ENCODE measurements around the gene DLGAP1.

Gene DLGAP1

DNA sequence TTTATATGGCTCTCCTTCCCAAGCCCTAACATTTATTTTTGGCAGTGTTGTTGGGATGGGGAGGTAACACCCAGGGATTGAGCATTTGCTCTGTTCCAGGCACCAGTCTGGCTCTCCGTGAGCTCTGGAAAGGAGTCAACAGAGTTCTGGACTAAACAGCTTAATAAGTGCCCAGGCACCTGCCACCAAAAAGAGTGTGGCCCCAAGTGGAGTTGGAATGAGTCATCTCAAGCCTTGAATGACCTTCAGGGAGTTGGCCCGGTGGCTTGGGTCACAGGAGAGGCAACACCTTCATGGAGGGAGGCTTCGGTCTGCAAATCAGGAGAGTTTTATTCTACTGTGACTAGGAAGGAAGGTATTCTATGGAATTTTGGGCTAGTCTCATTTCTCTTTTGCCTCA lies 203.2 kb downstream of the DLGAP1 start:
- DNase-seq (ENCODE audit: low read depth): no peak
- no peak overlapping the region for H3K4me3 ChIP-seq (ENCODE audit: low read depth, low read length)

DNA sequence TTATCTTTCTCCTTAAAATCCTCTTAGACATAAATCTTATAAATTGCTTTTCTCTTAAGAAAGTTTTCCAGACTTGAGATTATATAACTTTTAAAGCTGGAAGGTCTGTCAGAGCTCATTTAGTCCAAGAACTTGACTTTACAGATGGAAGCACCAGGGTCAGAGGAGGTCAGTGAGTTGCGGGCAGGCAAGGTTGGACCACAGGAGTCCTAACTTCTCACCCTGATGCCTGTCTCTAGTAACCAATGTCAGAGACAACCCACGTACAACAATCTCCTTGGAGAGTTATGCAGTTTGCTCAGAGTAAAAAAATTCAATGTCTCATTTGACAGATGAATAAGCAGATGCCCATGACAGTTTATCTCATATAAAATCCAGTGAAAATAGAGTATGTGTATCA lies 203.9 kb downstream of the DLGAP1 start:
- no peak overlapping the region for H3K4me3 ChIP-seq (ENCODE audit: low read depth, low read length)
- DNase-seq (ENCODE audit: low read depth): no peak

DNA sequence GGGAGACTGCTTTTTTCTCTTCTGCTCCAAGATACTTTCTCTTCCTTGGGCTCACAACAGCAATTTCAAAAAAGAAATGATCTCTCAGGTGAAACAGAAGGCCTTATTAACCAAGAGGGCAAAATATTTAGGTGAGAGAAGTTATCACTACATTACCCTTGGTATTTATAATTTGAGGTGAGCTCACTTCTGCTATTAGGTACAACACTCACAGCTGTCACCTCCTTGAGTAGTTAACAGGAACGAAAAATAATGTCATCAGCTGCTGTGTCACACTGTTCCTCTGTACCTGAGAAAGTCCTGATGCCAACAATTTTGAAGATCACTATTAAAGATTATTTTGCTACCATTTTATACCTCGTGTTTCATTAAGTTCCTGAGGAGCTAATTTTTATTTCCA lies 205.0 kb downstream of the DLGAP1 start:
- H3K4me3 ChIP-seq (ENCODE audit: low read depth, low read length): no peak overlapping the region
- no peak for DNase-seq (ENCODE audit: low read depth)

DNA sequence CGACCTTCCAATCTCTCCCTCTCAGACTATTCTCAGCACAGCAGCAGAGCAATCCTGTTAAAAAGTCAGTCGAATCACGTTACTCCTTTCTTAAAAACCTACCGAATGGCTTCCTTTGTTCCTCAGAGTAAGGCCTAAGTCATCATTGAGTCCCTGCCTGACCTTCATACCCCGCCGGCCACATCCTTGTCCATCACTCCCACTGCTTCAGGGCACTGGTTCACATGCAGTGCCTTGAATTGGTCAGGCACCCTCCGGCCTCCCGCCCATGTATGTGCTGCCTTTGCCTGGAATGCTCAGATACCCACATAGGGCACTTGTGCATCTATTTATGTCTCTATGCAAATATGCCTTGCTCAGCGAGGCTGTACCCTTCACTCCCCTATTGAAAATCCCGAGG lies 206.4 kb downstream of the DLGAP1 start:
- no peak overlapping the region for H3K4me3 ChIP-seq (ENCODE audit: low read depth, low read length)
- no peak for DNase-seq (ENCODE audit: low read depth)

DNA sequence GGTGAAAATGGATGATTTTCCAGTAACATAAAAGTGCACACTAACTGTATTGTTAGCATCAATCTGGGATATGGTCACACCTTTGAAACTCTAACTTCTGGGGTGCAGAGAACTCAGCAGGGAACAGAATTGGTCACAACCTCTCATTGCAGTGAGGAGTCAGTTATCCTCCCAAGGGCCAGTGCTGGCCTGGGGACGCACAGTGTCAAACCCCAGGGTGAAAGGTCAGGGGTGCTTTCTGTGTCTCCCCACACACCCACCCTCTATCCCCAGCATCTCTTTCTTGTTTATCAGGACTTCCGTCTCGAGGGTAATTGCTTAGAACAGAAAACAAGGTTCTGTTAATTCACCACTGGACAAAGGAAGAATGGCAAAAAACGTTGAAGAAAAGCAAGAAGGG lies 208.7 kb downstream of the DLGAP1 start:
- DNase-seq (ENCODE audit: low read depth): no peak
- H3K4me3 ChIP-seq (ENCODE audit: low read depth, low read length): no peak overlapping the region

DNA sequence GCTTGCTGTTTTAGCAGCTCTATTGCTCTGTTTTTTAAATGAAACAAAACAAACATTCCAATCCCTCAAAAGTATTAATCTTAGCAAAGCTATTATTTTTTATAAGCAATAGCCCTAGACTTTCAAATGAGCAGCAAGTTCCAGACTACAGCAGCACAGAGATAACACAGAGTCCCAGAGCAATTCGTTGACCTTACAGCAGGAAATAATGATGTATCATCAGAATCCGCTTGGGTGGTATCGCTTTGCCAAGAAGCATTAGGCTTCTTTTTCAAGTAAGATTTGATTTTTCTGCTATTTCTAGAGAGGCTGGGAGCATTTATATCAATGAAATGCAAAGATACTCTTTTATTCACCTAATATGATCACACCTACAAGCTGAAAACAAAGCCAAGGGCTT lies 209.7 kb downstream of the DLGAP1 start:
- DNase-seq (ENCODE audit: low read depth): no peak
- no peak overlapping the region for H3K4me3 ChIP-seq (ENCODE audit: low read depth, low read length)

DNA sequence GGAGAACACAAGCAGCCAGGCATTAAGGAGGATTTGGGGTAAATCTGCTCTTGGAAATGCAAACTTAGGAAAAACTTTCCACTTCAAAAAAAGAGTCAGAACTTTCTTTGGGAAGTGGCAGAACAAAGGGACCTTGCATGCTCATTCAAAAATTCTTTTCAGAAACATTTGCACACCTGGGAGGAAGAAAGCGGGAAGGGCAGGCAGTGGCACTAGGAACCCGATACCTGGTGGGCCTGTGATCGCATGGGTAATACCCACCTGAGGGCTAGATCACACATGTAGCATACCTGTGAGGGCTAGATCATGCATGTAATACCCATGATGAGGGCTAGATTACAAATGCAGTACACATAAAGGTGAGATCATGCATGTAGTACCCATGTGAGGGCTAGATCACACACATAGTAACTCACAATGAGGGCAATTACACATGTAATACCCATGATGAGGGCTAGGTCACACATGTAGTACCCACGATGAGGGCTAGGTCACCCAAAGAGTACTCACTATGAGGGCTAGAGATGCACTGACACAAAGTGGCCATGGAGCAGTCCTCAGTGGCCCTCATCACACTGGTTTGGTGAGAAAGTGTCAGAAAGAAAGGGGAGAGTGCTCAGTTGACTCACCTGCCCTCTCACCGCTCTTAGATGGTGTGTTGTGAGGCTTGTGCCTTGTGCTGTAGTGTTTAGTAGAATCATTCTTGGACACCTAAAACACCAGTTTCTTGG lies 212.5 kb downstream of the DLGAP1 start:
- no peak overlapping the region for H3K4me3 ChIP-seq (ENCODE audit: low read depth, low read length)
- no peak for DNase-seq (ENCODE audit: low read depth)

DNA sequence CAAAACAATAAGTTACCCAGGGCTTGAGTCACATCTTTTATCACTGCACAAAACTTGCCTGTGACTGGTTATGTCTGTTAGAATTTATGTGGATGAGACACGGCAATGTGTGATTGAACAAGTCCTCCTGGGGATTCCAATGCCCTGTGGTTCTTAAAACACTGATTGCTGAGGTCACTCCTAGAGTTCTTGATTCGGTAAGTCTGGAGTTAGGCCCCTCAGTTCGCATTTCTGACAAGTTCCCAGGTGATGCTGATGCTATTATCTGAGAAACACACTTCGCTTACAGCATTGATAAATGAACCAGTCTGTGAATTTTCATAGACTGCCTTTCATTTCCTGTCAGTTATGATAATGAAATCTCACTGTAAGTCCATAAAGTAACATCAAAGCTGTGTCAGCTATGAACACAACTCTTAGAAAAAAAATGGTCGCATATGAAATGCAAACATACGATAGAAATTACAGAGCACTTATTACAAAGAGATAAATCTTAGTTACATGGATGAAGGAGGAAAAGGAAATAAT lies 214.0 kb downstream of the DLGAP1 start:
- no peak for DNase-seq (ENCODE audit: low read depth)
- no peak overlapping the region for H3K4me3 ChIP-seq (ENCODE audit: low read depth, low read length)

DNA sequence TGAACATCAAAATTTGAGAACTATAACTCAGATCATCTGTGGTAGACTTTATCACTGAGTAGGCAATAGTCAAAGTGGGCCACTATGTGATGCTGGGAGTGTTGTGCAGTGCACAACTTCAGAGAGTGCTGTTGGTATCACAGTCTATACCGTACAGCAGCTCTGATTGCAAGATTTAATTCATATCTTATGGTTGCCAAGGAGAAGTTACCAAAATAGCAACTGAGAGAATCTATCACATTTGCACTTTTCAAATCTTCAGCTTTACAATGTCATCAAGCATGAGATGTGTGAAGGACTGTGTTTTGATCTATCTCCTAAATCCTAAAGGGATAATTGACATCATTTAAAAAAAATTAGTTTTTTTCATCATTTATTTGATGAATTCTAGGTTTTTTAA lies 216.1 kb downstream of the DLGAP1 start:
- no peak for DNase-seq (ENCODE audit: low read depth)

DNA sequence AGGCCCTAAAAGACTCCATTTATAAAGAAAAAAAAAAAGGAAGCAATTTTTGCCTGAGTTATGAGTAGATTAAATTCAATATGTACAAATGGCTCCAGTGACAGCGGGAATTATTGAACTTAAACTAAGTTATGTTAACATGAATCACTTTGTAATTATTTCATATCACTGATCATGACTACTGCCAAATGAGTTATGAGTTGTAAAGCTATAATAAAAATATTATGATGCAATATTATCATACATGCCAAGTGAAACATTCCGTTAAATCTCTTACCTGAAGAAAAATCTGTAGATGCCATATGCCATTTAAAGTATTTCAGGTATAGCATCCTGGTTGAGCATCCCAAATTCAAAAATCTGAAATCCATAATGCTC lies 217.5 kb downstream of the DLGAP1 start:
- no peak for DNase-seq (ENCODE audit: low read depth)
- H3K4me3 ChIP-seq (ENCODE audit: low read depth, low read length): no peak overlapping the region

More for the DNA sequence above, 216.1 kb downstream of the DLGAP1 start:
- H3K4me3 ChIP-seq (ENCODE audit: low read depth, low read length): no peak overlapping the region

DNA sequence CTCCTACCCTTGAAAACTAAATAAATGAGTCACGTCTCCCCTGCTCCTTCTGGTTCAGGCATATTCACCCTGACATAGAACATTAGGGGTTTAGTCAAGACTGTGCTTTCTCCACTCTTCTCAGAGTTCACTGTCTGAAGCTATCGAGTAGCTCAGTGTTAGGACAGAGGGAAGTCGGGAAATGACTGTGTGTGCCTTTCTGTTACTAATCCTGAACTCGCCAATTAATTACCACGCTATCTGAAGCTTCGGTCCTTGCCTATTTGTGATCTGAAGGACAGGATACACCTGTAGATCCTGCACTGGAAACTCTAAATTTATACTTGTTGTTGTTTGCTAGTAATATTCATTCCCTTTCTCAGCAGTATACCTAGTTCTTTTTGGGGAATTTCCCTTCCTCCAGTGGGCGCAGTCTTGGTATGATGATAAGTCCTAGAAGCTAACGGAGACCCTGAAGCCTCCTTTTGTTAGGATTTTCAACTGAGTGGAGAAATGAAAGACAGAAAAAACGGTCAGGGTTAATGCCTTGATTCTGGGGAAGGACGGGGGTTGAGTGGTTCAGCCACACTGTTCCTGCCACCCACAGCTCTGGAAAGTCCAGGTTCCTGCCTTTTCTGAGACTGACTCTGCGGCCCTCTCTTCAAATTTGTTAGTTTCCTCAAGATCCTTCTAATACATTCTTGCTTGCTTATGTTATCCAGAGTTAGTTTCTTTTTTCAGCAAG lies 218.0 kb downstream of the DLGAP1 start:
- no peak for DNase-seq (ENCODE audit: low read depth)

DNA sequence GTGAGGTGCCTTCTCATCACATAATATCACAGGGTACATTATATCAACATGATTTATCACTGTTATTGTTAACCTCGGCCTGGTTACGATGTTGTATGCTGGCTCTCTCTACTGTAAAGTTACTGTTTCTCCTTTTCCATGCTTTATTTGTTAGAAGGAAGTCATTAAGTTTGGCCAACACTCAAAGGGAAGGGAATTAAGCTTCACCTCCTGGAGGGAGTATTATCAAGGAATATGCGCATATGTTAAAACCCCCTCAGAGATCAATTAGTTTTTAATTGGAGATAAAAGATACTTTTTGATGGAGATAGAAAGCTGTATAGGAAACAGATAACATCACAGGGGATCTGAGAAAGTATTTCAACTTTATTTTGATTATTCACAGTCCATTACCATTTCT lies 221.6 kb downstream of the DLGAP1 start:
- DNase-seq (ENCODE audit: low read depth): no peak

More for the DNA sequence above, 218.0 kb downstream of the DLGAP1 start:
- H3K4me3 ChIP-seq (ENCODE audit: low read depth, low read length): no peak overlapping the region

DNA sequence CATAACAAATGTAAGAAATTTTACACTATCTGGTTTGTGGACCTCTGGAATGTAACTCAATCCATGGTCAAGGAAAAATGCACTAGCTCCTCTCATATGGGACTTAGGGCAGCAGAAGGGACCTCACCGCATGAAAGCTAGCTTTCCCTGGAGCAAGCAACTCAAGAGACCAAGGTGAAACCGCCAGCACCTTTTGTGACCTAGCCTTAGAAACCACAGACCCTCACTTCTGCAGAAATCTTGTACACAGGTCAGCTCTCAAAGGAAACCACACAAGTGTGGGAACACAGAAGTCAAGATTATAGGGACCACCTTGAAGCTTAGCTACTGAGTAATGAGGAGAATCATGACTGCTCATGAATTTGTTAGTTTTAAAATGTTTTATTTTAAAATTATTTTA lies 222.5 kb downstream of the DLGAP1 start:
- DNase-seq (ENCODE audit: low read depth): no peak
- H3K4me3 ChIP-seq (ENCODE audit: low read depth, low read length): no peak overlapping the region

More for the DNA sequence above, 221.6 kb downstream of the DLGAP1 start:
- no peak overlapping the region for H3K4me3 ChIP-seq (ENCODE audit: low read depth, low read length)

DNA sequence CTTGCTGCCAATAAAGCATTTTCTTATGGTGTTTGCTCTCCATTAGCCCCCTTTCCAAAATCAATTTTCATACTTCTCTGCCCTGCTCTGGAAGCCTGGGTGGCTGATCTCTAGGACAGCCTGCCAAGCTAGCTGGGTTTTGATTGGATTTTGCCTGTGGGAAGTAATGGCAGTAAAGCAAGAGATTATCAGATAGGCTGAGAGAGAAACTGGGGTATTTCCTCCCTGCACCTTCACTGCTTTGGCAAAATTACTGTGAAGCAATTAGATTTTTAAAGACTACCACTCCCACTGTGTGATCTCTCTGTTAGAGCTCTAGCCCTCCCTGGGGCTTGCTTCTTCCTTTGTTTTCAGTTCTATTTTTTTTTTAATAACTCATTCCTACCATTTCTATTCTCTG lies 223.8 kb downstream of the DLGAP1 start:
- DNase-seq (ENCODE audit: low read depth): no peak
- no peak overlapping the region for H3K4me3 ChIP-seq (ENCODE audit: low read depth, low read length)

DNA sequence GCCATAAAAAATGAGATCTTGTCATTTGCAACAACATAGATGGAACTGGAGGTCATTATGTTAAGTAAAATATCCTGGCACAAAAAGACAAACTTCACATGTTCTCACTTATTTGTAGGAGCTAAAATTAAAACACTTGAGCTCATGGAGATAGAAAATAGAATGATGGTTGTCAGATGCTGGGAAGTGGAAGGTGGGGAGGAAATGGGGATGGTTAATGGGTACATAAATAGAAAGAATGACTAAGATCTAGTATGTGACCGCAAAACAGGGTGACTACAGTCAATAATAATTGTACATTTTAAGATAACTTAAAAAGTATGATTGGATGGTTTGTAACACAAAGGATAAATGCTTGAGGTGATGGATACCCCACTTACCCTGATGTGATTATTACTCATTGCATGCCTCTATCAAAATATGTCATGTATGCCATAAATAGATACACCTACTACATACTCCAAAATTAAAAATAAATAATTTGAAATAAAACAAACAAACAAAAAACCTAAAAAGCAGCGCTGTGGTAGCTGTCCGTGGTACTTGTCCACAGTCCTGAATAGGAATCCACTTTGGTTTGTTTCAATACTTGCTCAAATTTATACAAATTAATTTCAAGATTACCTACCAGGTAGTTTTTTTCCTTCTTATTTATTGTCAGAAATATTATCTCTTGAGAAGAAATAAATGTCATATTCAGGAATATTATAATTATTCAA lies 224.5 kb downstream of the DLGAP1 start:
- H3K4me3 ChIP-seq (ENCODE audit: low read depth, low read length): no peak overlapping the region
- no peak for DNase-seq (ENCODE audit: low read depth)

DNA sequence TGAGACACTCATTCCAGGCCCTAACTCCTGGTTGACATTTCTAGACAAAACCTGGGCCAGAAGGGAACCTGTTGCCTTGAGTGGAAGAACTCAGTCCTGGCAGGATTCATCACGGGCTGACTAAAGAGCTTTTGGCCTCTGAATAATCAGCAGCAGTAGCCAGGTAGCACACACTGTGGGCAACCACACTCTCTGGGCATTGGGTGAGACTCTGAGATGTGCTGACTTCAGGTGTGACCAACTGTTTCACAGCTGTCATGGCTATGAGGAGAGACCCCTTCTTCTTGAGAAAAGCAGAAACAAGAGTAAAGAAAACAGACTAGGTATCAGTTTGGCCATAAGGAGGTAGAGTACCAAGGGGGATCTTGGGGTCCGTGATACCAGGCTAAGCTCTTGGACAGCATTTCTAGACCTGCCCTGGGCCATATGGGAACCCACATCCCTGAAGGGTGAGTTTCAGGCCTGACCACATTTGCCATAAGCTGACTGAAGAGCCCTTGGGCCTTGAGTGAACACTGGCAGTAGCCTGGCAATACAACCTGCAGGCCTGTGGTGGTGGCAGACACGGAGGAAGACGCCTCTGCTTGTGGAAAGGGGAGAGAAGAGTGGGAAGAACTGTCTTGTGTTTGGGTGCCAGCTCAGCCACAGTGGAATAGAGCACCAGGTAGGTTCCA lies 230.9 kb downstream of the DLGAP1 start:
- no peak for DNase-seq (ENCODE audit: low read depth)
- H3K4me3 ChIP-seq (ENCODE audit: low read depth, low read length): no peak overlapping the region

DNA sequence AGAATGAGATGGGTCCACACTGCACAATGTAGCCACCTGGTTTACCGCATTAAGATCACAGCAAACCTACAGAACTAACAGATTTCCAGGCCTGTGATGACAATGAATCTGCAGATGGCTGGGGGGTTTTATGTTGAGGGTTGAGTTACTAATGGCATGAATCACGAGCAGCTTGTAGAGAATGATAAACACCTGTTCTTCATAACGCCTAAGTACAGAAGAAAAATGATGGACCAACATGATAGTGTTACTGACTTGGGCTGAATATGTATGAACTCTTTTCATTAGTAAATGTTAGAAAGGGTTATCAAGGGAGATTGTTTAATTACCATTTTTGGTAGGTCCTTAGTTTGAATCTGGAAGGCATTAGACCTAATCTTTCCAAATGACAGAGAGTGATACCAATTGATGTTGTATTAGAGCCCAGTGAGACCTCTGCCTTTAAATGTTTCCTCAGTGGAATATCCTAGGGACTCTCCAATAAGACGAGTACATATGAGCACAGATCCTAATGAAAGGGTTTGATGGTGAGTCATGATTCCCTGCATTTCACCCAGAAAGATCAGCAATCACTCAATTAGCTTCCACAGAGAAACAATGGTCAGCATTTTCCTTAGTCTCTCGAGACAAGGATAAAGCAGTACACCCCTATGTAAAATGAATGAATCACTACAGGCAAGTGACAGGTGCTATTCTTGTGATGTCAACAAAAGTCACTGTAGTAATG lies 243.8 kb downstream of the DLGAP1 start:
- H3K4me3 ChIP-seq (ENCODE audit: low read depth, low read length): no peak overlapping the region
- no peak for DNase-seq (ENCODE audit: low read depth)

DNA sequence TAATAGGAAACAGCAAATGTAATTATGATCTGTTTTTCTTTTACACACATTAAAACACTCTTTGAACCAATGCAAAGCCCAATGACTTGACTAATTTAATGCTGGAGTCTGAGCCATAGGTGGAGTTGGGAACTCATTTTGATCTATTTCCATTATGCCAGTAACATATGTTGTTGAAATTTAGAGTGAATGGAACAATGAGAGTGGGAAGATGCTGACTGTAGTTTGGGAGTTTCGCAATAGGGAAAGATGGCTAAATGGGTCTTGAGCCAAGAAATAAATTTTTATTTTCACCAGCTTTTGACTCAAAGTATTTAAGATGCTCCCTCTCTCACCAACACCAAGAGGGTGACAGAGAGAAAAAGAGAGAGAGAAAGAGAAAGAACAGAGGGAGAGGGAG lies 246.7 kb downstream of the DLGAP1 start:
- H3K4me3 ChIP-seq (ENCODE audit: low read depth, low read length): no peak overlapping the region
- DNase-seq (ENCODE audit: low read depth): no peak

DNA sequence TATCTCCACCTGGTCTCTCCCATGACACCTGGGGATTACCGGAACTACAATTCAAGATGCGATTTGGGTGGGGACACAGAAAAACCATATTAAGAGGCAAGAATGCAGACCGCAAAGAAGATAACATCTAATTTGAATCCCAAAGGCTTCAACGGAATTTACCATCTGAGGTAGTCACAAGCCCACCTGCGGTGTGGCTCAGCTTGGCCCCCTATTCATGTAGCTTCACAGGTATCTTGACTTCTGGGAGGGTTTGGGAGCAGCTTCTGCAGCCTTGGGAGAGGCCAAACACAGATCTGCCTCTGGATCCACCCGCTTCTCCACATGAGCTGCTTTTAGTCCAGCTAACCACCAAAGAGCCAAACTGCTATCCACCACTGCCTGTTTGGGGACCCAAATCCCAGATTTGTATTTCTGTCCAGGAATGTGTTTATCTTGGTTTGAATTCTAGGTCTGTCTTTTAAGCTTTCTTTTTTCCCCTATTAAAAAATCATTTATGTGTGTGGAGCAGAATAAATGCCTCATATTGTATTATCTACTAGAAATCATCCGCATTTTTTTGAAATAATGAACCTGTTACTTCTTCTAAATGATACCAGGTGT lies 247.6 kb downstream of the DLGAP1 start:
- DNase-seq (ENCODE audit: low read depth): no peak
- no peak overlapping the region for H3K4me3 ChIP-seq (ENCODE audit: low read depth, low read length)
